Activated gamma-delta T cell (primary cell): ENCODE data around the gene ZC3H7B.
"Not testable (repeated sequence)": the region's sequence is repeated elsewhere in the genome, so short reads cannot be mapped to it uniquely, and the experiment has no call there.

Experiments
- DNase-seq: peaks from one replicate; lab custom pipeline; 2025; lab: John Stamatoyannopoulos, UW

Gene ZC3H7B

DNA sequence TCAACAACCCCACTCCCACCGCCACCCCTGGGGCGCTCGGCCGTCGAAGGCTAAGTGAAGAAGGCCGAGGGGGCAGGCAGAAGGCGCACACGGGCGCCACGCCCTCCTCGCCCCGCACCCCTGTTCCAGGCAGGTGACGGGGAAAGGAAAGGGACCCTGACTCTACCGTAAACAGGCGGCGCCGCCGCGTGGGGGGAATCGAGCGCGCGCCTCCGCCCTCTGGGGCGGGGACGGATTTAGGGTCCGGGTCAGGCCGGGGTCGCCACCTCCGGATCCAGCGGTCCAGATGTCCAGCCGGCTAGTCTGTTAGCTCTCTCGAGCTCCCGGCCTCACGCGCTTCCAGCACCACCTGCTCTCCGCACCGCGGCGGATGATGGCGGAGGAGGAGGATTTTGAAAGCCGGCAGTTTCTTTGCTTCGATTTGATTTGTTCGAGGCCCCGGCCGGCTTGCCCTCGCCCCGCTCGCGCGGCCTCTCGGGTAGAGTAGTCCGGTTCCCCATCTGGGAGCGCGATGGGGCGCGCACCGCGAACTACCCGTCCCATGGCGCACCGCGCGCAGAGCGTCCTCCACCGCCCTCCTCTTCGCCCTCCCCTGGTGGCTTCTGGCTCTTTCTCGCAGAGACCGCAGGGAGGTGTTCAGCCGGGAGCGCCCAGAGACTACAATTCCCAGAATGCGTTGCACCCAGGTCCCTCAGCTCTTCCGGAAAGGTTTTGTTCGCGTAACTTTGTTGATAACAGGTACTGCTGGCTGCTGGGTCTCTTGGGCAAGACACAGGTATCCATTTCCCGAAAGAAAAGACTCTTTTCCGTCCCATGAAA lies 15.3 kb upstream of the ZC3H7B start, which contains the start of gene RANGAP1:
Gene RANGAP1, minus strand, starts transcription at position 368 of the 819 bp plus-strand sequence. CDS start 5,143 bp downstream, outside the sequence.
- DNase-seq = peak; percentile 97

DNA sequence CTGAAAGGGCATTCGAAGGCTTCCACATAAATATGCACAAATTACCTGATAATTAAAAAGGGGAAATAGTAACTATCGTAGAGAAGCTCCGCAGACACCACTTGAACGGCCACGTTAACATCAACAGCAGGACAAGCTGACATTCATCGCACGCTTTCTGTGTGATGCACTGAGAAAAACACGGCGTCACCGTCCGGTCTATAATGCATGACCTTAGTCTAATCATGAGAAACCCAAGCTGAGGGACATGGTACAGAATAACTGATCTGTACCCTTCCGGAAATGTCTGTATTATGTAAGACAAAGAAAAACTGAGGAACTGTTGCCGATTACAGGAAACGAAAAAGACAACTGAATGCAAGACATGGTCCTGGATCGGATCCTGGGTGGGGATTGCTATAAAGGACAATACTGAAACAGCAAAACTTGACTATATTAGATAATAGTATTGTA lies 14.7 kb upstream of the ZC3H7B start:
- no peak for DNase-seq

DNA sequence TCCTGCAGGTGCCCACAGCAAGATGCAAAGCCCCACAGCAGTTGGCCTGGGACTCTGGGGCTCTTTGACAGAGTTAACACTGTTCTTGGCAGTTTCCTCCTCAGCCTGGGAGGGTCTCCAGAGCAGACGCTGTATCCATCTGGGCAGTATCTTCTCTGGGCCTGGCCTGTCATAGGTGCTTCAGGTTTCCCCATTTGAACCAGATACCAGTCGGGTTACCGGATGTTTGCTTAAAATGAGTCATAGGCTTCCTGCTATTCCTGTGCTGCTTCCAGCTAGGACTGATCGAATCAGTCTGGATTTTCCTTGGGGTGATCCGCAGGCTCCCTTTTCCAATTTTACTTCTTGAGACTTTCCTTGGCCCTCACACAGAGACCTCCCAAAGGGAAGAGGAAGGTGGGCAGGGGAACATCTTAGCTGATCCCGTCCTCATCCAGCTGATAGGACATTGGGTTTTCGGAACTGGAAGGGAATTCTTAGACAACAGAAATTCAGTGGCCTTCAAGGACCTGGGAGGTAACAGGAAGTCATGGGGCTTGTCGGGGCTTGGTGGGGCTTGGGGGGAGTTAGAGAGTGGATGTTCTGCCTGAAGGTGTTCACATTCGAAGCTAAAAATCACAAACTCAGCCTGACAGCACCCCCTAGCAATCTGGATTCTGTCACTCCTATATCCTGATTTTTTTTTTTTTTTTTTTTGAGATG lies 12.9 kb upstream of the ZC3H7B start:
- DNase-seq = no peak

DNA sequence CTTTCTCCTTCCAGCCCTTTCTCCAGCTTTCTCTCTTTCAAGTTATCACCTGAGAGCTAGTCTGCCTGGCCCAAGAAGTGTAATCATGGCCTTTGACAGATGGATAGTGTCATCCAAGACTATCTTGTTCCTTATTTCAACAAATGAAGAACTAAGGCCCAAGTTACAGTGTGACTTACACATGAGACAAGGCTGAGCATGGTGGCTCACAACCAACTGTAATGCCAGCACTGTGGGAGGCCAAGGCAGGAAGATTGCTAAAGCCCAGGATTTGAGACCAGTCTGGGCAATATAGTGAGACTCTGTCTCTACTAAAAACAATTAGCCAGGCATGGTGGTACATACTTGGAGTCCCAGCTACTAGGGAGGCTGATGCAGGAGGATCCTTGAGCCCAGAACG lies 11.7 kb upstream of the ZC3H7B start:
- no peak for DNase-seq

DNA sequence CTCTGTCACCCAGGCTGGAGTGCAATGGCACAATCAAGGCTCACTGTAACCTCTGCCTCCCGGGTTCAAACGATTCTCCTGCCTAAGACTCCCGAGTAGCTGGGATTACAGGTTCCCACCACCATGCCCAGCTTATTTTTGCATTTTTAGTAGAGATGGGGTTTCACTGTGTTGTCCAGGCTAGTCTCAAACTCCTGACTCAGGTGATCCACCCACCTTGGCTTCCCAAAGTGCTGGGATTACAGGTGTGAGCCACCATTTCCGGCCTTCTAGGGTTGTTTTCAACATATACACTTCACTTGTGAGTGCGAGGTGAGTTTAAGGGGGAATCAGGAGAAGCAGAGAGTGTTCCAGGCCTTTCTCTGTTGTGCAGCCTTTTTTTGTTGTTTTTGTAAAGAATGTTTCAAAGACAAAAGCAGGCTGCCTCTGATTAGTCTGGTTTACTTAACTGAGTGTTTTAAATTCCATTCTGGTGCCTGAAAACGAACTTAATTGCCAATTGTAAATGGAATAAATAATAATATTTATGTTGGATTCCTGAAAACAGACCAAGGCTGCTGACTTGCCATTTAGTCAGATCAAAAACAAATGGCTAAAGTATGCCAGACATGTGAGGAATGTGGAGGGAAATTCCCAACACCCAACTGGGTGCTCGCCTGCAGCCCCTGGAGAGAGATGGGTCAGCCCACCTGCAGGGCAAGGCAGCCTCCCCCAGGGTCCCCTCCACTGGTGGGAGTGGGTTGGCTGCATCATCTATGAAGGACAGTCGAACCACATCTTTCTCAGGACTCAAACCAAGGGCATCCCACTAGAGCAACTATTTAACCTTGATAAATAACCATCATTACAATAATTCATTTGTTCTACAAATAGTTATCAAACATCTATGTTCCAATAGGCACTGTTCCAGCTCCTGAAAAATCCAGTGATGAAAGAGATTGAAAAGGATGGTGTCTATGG lies 10.8 kb upstream of the ZC3H7B start:
- no peak for DNase-seq

DNA sequence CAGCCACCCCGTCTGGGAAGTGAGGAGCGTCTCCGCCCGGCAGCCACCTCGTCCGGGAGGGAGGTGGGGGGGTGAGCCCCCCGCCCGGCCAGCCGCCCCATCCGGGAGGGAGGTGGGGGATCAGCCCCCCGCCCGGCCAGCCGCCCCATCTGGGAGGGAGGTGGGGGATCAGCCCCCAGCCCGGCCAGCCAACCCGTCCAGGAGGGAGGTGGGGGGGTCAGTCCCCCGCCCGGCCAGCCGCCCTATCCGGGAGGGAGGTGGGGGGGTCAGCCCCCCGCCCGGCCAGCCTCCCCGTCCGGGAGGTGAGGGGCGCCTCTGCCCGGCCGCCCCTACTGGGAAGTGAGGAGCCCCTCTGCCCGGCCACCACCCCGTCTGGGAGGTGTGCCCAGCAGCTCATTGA lies 6.5 kb upstream of the ZC3H7B start:
- DNase-seq = not testable (repeated sequence)

DNA sequence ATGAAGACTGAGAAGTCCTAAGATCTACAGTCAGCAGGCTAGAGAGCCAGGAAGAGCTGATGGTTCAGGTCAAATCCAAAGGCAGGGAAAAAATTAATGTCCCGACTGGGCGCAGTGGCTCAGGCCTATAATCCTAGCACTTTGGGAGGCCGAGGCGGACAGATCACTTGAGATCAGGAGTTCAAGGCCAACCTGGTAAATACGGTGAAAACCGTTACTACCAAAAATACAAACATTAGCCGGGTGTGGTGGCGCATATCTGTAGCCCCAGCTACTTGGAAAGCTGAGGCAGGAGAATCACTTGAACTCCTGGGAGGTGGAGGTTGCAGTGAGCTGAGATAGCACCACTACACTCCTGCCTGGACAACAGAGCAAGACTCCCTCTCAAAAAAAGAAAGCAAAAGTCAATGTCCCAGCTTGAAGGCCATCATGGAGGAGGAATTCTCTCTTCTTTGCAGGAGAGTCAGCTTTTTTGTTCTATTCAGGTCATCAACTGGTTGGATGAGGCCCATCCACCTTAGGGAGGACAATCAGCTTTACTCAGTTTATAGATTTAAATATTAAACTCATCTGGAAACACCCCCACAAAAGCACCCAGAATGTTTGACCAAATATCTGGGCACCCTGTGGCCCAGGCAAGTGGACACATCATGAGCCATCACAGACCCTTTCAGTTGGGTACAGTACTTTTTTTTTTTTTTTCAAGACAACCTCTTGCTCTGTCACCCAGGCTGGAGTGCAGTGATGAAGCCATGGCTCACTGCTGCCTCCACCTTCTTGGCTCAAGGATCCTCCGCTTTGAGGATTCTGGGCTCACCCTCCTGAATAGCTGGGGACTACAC lies 4.3 kb upstream of the ZC3H7B start:
- DNase-seq = no peak

DNA sequence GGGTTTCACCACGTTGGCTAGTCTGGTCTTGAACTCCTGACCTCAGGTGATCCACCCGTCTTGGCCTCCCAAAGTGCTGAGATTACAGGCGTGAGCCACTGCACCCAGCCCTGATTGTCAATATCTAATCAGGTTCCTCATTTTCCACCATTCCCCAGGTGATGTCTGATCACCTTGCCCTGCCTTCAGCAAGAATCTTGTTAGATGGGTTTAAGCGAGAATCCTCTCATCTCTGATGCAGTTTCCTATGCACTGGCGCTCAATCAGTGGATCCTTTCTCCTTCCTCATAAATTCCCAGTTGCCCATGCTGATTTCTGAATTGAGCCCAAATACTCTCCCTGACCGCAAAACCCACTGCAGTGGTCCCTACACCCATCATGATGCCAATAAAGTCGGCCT lies 664 bp upstream of the ZC3H7B start:
- DNase-seq = no peak

DNA sequence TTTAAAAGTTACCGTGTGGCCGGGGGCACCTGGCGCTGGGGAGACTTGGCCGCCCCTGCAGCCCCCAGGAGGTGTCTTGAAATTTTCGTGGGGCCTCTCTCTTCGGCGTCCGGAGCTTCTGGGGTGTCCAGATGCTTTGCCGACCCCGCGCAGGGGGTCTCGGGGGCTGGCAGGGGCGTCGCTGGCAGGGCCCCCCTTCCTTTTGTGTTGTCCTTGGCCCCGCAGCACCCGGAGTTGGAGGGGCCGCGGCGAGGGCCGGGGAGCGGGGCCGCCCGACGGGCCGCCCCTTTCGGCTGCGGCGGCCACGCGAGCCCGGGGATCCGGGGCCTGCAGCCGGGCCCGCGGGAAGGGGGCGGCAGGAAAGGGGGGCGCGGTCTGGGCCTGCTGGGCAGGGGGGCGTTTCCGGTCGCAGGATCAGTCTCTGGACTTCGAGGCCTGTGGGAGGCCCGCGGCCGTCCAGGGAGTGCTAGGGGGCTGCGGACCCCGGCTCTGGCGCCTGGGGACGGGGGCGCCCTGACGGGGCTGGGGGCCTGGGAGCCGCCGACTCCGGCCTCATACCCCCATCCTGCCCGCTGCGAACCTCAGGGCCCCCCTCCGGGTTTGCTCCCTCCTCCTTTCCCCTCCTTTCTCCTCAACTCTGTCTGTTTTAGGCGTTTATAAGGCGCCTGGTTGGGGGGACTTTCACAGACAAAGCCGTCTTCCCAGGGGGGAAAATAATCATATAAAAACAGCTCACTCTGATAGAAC lies 869 bp downstream of the ZC3H7B start:
- DNase-seq = no peak

DNA sequence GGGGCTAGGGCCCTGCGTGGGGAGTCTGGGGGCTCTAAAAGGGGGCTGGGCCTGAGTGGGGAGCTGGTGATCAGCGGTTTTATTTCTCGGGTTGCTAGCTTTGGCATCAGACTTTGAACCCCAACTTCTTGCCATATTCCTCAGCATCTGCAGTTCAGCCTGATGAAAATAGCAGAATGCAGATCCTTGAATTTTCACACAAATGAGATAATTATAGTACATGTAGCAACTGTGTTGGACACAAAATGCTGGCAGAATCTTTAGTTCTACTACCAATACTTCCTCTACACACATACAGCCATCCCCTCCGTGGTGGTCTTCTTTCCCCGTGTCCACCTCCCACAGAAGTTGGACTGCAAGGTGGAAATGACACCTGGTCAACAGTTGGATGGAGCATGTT lies 1.5 kb downstream of the ZC3H7B start:
- DNase-seq = no peak

DNA sequence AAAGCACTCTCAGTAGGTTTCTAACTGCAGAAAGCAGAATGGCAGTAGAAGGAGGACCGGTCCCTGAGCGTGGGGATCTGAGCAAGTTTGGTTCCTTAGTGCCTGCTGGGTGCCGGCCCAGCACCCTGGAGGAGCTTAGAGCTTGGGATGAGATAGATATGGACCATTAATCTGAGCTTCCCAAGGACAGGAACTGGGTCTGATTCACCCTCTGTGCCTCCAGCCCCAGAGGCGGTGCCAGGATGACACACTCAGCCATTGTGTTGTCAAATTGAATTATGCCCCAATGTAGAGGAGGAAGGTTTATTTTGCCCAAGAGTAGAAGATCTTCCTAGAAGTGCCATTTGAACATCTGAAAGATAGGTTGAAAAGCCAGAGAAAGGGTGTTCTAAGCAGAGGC lies 4.3 kb downstream of the ZC3H7B start:
- DNase-seq = no peak

DNA sequence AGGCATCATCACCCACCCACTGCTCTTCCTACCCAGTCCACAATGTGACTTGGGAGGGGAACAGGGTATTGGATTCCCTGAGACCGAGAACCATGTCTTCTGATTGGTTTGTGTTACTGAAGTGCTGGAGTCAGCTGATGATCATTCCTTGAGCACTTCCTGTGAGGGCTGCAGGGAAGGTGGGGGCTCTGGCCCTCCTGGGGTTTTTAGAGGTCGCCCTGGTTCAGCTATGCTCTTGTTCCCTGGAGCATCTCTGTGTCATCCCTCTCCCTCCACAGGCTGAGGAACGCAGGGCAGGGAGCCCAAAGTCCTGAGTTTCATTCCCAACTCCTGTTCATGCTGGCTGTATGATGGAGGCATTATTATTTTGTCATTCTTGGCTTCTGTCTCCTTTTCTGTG lies 6.7 kb downstream of the ZC3H7B start:
- DNase-seq = no peak

DNA sequence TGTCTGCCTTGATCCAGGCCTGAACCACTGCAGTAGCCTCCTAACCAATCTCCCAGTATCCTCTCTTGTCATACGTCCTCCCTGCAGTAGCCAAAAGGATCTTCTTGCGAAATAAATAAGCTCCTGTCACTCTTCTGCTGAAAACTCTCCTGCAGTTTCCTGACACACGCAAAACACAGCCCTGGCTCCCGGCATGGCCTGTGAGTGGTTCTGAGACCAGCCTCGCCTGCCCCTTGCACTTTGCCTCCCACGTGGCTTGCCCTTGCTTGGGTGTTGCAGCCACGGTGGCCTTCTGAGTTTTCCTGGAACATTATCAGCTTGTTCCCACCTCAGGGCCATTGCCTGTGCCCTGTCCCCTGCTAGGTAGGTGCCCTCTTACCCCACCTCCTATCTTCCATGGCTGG lies 7.2 kb downstream of the ZC3H7B start:
- DNase-seq = no peak

DNA sequence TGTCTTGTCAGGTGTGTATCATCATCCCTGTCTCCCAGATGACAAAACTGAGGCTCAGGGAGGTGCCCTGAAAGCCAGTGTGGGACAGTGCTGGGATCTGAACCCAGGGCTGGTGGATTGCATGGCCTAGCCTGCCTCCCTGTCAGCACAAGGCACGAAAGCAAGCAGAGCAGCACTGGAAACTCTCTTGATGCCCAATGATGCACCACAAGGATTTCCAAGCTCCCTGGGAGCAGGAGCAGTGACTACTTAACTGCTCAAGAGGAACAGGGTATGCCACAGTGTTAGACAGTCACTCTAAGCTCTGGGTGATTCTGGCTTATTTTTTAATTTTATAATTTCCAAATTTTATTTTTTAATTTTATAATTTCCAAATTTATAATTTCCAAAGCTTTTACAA lies 9.0 kb downstream of the ZC3H7B start:
- no peak for DNase-seq

DNA sequence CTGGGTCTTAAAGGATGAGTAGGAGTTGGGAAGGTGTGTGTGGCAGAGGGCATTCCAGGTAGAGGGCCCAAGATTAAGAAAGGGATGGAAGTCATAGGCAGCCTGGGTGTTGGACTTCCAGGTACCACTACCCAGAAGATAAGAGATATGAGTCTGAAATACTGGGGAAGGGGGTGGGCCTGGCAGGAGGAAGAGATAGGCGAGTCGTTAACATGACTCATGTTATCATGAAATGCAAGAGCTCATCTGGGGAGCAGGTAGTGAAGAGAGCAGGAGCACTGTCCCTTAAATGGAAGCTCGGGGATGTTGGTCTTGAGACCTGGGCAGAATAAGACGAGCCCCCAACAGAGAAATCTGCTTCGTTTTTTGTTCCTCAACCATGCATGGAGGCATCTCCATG lies 10.2 kb downstream of the ZC3H7B start:
- no peak for DNase-seq

DNA sequence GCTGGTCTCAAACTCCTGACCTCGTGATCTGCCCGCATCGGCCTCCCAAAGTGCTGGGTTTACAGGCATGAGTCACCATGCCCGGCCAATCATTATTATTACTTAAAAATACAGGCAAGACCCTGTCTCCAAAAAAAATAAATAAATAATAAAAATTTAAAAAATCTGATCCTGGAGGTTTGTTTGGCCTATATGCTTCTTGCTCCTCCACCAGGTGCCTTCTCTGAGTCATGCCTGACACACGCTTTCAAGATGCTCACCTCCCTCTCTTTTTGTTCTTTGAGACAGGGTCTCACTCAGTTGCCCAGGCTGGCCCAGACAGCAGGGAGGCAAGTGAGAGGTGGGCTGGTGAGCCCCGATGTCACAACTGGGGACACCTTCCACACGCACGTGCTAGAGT lies 13.5 kb downstream of the ZC3H7B start:
- no peak for DNase-seq

DNA sequence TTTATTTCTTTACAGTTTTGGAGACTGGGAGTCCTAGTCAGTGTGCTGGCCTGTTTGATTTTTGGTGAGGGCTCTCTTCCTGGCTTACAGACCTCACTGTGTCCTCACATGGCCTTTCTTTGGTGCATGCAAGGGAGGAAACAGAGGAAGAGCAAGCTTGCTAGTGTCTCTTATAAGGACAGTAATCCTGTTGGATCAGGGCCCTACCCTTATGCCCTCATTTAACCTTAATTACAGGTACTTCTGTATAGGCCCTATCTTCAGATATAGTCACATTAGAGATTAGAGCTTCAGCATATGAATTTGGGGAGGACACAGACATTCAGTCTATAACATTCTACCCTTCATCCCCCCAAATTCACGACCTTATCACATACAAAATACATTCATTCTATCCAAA lies 14.3 kb downstream of the ZC3H7B start:
- DNase-seq = no peak

DNA sequence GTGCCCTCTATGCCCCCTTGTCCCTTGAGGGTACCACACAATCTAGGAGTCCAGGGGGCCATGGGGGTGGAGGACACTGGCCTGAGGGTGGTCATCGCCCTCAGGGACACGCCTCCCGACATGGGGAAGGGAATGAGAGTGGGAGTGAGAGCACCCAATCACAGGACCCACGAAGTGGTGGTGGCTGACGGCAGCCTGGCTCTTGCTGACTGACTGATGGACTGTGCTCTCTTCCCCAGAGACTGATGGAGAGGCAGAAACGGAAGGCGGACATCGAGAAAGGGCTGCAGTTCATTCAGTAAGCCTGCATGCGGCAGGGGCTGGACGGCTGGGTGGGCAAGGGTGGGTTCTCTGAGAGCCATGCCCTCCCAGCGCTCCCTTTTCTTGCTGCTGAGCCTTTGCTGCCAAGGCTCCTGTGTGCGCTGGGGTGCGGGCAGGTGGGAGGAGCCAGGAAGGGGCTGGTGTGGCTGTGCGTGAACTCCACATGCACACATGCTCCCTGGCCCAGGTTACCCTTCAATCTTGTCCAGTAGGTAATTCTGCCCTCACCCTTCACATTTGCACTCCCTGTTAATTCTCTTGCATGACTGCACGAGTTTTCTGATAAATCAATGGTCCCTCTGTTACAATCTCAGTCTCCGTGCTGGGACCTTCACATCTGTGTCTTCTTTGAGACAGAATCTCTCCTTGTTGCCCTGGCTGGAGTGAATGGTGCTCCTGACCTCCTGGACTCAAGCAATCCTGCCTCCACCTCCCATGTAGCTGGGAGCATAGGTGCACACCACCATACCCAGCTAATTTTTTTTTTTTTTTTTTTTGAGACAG lies 19.3 kb downstream of the ZC3H7B start:
- no peak for DNase-seq

DNA sequence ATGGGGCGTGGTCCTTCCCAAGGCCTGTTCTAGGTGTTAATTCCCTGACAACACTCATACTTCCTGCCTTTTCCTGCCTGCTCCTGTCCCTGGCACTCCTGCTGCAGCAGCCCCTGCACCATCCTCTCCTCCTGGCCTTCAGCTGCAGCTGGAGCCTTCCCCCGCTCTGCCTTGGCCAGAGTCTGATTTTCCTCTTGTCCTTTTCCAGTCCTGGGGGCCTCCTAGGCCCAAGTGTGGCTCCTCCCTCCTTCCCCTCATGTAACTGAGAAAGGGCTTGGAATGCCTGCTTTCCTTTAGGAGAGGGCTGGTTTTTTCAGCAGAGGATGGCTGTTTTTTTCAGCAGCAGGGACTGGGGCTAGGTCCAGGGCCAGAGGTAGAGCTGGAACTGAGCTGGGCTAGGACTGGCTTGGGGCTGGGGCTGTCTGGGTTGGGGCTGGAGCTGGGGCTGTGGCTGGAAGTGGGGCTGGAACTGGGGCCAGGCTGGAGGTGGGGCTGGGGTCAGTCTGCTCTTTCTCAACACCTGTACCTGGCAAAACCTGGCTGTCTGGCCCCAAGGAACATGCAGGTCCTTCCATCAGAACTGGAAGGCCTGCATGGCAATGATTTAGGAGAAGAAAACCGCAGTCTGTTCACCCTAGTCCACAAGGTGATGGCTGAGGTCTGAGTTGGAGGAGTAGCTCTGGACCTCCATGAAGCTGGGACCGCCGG lies 23.6 kb downstream of the ZC3H7B start:
- no peak for DNase-seq
